ENCODE results near the gene UHRF2. TPM values are rescaled to one million over a fixed set of nuclear protein-coding genes. Genes with fewer than 3 reads are reported as not detected.

UHRF2 gene
- total and polyA plus RNA-seq, 9 donors: 27.2 to 63.3 (median 46.3) TPM

DNA sequence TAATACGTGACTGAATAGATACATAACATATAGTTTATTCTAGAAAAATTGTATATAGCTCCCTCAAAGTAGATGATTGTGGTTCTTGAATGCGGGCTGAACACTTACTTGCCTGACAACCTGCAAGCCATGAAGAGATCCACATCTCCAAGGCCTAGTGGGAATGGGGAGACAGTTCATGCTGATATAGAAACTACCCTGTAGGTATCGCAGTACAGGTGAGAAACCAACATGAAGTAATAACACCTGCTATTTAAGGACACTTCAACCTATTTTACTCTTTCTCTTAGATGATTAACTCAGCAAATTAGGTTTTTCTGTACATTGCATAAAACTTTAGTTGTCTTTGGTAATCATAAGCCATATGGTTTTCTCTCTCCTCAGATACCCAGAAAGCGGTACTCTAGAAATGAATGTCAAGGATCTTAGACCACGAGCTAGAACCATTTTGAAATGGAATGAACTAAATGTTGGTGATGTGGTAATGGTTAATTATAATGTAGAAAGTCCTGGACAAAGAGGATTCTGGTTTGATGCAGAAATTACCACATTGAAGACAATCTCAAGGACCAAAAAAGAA lies 47.3 kb downstream of the UHRF2 start:
- DNase-seq: no peak
- 98% methylated on average over 5 of the region's 5 CpGs for WGBS, 3 donors
- TF ChIP-seq POLR2A (IDR thresholded peaks at IDR 0.05) (no peak), EP300 (IDR thresholded peaks at IDR 0.05) (no peak)
- TF ChIP-seq, protein P1, sequence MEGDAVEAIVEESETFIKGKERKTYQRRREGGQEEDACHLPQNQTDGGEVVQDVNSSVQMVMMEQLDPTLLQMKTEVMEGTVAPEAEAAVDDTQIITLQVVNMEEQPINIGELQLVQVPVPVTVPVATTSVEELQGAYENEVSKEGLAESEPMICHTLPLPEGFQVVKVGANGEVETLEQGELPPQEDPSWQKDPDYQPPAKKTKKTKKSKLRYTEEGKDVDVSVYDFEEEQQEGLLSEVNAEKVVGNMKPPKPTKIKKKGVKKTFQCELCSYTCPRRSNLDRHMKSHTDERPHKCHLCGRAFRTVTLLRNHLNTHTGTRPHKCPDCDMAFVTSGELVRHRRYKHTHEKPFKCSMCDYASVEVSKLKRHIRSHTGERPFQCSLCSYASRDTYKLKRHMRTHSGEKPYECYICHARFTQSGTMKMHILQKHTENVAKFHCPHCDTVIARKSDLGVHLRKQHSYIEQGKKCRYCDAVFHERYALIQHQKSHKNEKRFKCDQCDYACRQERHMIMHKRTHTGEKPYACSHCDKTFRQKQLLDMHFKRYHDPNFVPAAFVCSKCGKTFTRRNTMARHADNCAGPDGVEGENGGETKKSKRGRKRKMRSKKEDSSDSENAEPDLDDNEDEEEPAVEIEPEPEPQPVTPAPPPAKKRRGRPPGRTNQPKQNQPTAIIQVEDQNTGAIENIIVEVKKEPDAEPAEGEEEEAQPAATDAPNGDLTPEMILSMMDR (IDR thresholded peaks at IDR 0.05): no peak
- no peaks in the 10 kb centered on the region for H3K27me3 ChIP-seq
- intact Hi-C loops (cut with DNase I): no loop called here
- H3K27ac ChIP-seq: no peak overlapping the region
- H3K36me3 ChIP-seq: no peaks in the 10 kb centered on the region
- H3K4me1 ChIP-seq (ENCODE audit: insufficient read depth): no peaks in the 10 kb centered on the region
- no peaks in the 10 kb centered on the region for H3K9me3 ChIP-seq
- H3K4me3 ChIP-seq: no peak overlapping the region

DNA sequence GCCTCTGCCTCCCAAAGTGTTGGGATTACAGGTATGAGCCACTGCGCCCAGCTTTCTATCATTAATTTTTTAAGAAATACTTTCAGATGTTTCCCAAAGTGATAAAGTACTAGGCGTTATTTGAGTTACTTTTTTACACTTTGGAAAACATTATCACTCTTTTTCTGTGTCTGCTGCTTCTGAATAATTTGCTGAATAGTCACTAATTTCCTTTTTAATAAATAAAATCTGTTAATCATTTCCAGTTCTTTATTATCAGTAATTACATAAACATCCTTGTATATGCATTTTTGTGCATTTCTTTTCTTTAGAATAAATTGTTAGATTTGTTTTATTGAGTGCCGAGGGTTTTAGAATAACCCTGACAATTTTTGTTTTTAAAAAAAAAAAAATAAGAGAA lies 48.6 kb downstream of the UHRF2 start:
- no peak overlapping the region for H3K27ac ChIP-seq
- no peak for DNase-seq
- 91 to 96% (median 93%) methylated on average over 3 of the region's 3 CpGs for WGBS, 3 donors
- no peaks in the 10 kb centered on the region for H3K36me3 ChIP-seq
- H3K4me1 ChIP-seq (ENCODE audit: insufficient read depth): no peaks in the 10 kb centered on the region
- intact Hi-C loops (cut with DNase I): no loop called here
- TF ChIP-seq, protein P1 (IDR thresholded peaks at IDR 0.05): no peak
- TF ChIP-seq POLR2A (IDR thresholded peaks at IDR 0.05): no peak
- TF ChIP-seq EP300 (IDR thresholded peaks at IDR 0.05): no peak
- H3K4me3 ChIP-seq: no peak overlapping the region
- H3K9me3 ChIP-seq: no peaks in the 10 kb centered on the region
- H3K27me3 ChIP-seq: no peaks in the 10 kb centered on the region

DNA sequence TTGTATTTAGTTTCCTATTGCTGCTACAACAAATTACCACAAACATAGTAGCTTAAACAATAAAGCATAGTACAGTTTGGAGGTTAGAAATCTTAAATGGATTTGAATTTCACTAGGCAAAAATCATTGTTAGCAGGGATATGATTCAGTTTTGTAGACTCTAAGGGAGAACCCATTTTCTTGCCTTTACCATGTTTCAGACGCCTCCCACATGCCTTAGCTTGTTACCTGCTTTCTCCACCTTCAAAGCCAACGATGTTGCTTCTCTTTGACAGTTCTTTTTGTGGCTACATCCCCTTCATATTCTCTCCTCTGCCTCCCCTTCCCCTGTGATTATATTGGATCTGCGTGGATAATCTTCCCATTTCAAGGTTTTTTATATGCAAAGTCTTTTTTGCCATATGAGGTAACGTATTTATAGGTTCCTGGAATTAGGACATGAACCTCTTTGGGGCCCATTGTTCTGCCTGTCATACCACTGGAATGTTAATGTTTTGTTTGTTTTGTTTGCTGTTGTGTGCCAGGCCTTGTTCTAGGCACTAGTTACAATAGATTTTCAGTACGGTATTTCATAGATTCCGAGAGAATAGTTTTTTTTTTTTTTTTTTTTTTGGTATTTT lies 54.1 kb downstream of the UHRF2 start:
- no peak for DNase-seq
- Histone ChIP-seq H3K36me3 (no peaks in the 10 kb centered on the region), H3K27ac (no peak overlapping the region), H3K9me3 (no peaks in the 10 kb centered on the region), H3K27me3 (no peaks in the 10 kb centered on the region), H3K4me1 (ENCODE audit: insufficient read depth) (no peaks in the 10 kb centered on the region), H3K4me3 (no peak overlapping the region)
- TF ChIP-seq POLR2A (IDR thresholded peaks at IDR 0.05) (no peak), EP300 (IDR thresholded peaks at IDR 0.05) (no peak)
- TF ChIP-seq, protein P1 (IDR thresholded peaks at IDR 0.05): no peak
- WGBS, 3 donors: 93 to 94% (median 94%) methylated on average over 6 of the region's 6 CpGs
- intact Hi-C loops (cut with DNase I): no loop called here

DNA sequence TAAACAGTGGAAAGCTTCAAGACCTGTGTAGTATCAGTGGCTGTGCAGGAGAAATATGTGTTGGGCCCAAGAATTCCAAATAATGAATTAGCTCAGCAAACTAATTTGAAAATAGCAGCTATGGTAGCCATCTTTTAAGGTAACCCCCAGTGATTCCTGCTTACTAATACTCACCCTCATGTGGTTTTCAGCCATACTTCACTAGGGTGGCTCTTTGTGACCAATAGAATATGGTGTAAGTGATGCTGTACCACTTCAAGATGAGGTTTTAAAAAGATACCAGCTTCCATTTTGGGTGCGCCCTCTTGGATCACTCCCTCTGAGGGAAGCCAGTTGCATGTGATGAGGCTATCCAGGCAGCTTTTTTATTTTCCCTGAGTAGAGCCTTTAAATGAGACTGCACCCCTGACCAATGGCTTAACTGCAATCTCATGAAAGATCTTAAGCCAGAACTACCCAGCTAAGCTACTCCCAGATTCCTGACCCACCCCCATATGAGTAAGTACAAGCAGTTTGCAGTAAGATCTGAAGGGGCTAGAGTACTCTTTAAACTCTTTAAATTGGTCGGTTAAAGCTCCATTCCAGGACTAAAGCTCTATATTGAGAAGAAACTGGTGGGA lies 58.3 kb downstream of the UHRF2 start:
- 97 to 100% (median 99%) methylated on average over 2 of the region's 2 CpGs for WGBS, 3 donors
- DNase-seq: no peak
- Histone ChIP-seq H3K27ac (no peak overlapping the region), H3K9me3 (no peaks in the 10 kb centered on the region), H3K4me3 (no peak overlapping the region), H3K4me1 (ENCODE audit: insufficient read depth) (no peaks in the 10 kb centered on the region), H3K27me3 (no peaks in the 10 kb centered on the region), H3K36me3 (no peaks in the 10 kb centered on the region)
- intact Hi-C loops (cut with DNase I): no loop called here
- TF ChIP-seq POLR2A (IDR thresholded peaks at IDR 0.05): no peak
- TF ChIP-seq EP300 (IDR thresholded peaks at IDR 0.05): no peak

DNA sequence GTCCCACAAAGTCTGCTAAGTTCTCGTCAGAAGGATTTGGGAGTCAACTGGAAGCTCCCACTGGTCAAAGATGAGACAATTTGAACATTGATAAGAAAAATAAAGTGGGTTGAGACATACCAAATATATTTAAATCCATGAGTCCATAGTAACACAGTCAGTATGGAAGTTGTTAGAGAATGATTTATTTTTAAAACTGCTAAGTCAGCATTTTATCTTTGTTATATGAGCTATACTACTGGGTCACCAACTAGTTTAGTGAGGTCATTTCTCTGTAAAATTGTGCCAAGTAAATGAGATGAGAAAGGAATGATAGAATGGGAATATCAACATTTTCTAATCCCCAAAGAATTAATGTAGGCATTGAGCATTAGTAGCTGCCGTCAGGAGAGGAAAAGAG lies 60.2 kb downstream of the UHRF2 start:
- Histone ChIP-seq H3K36me3 (no peaks in the 10 kb centered on the region), H3K9me3 (no peaks in the 10 kb centered on the region), H3K27me3 (no peaks in the 10 kb centered on the region), H3K27ac (no peak overlapping the region), H3K4me3 (no peak overlapping the region), H3K4me1 (ENCODE audit: insufficient read depth) (no peaks in the 10 kb centered on the region)
- TF ChIP-seq EP300 (IDR thresholded peaks at IDR 0.05): no peak
- TF ChIP-seq POLR2A (IDR thresholded peaks at IDR 0.05): no peak
- TF ChIP-seq, protein P1 (IDR thresholded peaks at IDR 0.05): no peak
- intact Hi-C loops (cut with DNase I): no loop called here
- DNase-seq: no peak
- WGBS, 3 donors: 94 to 95% (median 95%) methylated on average over 2 of the region's 2 CpGs

Data from ovary (tissue), 9 donors.